Ramos (cell line): ENCODE results near the gene METRN.

ENCODE experiments used
- in situ Hi-C: fragments of 300-500 bp; cut with MboI; formaldehyde crosslinking; loops from one replicate; pipeline ENCODE4 v1.14.3; 2022; ENCODE audit warnings: low sequenced_read_pairs; ENCODE audit not compliant: unreplicated experiment

METRN gene

DNA sequence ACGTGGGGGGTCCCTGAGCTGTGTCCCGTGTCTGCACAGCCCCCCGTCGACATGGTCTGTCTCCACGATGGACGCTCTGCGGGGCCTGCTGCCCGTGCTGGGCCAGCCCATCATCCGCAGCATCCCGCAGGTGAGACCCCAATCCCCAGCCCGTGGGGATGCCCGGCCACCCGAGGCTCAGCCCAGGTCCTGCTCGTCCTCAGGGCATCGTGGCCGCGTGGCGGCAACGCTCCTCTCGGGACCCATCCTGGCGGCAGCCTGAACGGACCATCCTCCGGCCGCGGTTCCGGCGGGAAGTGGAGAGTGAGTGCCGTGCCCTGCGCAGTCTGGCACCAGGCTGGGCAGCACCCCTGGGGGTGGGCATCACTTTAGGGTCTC lies 50.6 kb downstream of the METRN start:
- in situ Hi-C loops: no loop called here

DNA sequence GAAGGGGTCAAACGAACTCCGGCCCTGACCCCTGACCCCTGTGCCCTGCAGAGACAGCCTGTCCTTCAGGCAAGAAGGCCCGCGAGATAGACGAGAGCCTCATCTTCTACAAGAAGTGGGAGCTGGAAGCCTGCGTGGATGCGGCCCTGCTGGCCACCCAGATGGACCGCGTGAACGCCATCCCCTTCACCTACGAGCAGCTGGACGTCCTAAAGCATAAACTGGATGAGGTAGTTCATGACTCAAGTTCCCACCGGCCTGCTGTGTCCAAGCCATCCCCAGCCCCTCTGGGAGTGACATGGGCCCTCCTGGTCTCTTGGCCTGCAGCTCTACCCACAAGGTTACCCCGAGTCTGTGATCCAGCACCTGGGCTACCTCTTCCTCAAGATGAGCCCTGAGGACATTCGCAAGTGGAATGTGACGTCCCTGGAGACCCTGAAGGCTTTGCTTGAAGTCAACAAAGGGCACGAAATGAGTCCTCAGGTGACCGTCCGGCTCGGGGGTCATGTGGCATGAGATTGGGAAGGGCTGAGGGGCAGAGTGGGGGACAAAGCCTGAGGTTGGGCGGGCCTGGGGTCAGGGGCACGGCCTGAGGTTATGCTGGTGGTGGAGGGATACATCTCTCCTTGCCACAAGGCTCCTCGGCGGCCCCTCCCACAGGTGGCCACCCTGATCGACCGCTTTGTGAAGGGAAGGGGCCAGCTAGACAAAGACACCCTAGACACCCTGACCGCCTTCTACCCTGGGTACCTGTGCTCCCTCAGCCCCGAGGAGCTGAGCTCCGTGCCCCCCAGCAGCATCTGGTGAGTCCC lies 51.3 kb downstream of the METRN start:
- in situ Hi-C loops: no loop called here

DNA sequence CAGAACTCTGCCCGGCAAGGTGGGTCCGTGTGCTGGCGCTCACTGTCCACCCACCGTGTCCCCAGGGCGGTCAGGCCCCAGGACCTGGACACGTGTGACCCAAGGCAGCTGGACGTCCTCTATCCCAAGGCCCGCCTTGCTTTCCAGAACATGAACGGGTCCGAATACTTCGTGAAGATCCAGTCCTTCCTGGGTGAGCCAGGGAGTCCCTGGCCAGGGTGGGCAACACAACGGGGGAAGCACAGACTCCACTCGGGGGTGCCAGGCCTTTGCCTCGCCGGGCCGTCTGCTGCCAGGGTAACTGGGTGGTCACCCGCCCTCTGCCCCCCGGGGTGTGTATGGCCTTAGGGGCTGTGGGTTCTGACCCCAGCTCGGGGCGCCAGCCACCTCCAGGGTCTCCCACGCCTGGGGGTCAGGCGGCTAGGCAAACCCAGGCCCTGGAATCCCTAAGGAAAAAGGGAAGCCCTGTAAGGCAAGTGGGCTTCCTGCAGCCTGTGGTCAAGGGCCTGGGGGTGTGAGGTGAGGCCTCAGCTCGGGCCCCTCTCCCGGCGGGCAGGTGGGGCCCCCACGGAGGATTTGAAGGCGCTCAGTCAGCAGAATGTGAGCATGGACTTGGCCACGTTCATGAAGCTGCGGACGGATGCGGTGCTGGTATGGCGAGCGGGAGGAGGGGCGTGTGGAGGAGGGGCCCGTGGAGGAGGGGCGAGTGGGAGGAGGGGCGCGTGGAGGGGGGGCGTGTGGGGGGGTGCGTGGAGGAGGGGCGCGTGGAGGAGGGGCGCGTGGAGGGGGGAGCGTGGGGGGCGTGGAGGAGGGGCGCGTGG lies 52.1 kb downstream of the METRN start:
- in situ Hi-C loops: no loop called here

DNA sequence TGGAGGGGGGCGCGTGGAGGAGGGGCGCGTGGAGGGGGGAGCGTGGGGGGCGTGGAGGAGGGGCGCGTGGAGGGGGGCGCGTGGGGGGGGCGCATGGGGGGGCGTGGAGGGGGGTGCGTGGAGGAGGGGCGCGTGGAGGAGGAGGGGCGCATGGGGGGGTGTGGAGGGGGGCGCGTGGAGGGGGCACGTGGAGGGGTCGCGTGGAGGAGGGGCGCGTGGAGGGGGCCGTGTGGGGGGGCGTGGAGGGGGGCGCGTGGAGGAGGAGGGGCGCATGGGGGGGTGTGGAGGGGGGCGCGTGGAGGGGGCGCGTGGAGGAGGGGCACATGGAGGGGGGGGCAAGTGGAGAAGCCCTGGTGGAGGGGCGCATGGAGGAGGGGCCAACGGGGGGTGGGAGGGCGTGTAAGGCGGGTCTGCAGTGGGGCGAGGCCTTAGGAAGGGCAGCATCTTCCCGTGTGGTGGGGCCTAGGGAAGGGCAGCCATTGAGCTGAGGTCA lies 52.9 kb downstream of the METRN start:
- in situ Hi-C loops: no loop called here

DNA sequence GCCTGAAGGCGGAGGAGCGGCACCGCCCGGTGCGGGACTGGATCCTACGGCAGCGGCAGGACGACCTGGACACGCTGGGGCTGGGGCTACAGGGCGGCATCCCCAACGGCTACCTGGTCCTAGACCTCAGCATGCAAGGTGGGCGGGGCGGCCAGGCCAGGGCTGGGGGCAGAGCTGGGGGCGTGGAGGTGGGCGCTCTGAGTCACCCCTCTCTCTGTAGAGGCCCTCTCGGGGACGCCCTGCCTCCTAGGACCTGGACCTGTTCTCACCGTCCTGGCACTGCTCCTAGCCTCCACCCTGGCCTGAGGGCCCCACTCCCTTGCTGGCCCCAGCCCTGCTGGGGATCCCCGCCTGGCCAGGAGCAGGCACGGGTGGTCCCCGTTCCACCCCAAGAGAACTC lies 53.5 kb downstream of the METRN start:
- in situ Hi-C loops: no loop called here
